GM19023 (cell line): Measurements from ENCODE around the gene RBPJL.

Experiments used
- ATAC-seq: cut with Tn5 transposase; IDR thresholded peaks from one replicate; pipeline ENCODE4 v1.9.1; 2021; ENCODE audit warnings: mild to moderate bottlenecking, moderate library complexity; ENCODE audit not compliant: unreplicated experiment

Gene RBPJL, protein sequence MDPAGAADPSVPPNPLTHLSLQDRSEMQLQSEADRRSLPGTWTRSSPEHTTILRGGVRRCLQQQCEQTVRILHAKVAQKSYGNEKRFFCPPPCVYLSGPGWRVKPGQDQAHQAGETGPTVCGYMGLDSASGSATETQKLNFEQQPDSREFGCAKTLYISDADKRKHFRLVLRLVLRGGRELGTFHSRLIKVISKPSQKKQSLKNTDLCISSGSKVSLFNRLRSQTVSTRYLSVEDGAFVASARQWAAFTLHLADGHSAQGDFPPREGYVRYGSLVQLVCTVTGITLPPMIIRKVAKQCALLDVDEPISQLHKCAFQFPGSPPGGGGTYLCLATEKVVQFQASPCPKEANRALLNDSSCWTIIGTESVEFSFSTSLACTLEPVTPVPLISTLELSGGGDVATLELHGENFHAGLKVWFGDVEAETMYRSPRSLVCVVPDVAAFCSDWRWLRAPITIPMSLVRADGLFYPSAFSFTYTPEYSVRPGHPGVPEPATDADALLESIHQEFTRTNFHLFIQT

DNA sequence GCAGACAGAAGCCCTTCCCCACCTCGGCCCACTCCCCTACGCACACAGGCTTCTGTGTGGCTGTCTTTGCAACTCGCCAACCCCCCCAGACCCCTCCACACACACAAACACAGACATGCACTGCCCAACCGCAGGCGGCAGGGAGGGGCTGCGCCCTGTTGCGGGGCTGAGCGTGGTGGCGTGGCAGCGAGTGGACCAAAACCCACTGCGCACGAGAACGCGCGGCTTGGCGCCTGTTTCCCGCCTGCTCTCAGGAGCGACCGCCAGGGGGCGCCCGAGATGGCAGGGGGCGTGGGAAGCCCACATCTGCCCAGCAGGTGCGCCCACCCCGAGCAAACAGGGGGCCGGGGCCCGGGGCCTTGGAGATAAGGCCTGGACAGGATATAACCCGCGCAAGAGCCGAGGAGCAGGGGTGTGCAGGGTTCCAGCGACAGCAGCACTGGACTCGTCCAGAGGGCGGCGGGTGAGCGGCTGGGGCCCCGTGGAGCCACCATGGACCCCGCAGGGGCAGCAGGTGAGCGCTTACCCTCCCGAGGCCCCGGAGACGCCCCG, at the start of gene RBPJL:
TSS of gene RBPJL (plus strand) at position 410 of the 552 bp plus-strand sequence. CDS start at position 493, 83 bp downstream.
- ATAC-seq: no peak

DNA sequence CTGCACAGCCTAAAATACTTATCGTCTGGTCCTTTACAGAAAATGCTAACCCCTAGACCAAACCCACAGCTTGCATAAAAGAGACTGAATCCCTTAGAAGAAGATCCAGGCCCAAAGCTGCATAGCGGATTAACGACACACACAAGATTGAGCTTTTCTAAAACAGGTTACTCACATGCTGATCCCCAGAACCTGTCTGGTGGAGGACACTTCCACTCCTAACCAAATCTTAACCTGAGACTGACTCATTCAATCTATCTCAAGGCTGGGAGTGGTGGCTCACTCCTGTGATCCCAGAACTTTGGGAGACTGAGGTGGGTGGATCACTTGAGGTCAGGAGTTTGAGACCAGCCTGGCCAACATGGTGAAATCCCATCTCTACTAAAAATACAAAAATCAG, 49.5 kb upstream of the RBPJL start:
- ATAC-seq: no peak

DNA sequence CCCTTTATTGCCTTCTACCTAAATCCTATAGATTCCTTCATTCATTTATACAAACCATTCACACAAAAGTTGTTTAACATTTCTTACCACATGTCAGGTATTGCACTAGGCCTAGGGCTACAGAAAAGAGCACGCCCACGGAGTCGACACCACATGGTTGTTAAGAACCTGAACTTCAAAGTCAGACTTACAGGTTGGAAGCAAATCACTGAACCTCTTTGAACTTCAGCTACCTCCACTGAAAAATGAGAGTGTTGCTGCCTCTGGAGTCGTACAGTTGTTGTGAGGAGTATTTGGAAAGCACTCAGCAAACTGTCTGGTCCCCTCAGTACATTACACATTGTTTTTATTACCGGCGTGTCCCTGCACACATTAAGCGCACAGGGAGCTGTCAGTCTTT, 48.9 kb upstream of the RBPJL start:
- ATAC-seq: no peak

DNA sequence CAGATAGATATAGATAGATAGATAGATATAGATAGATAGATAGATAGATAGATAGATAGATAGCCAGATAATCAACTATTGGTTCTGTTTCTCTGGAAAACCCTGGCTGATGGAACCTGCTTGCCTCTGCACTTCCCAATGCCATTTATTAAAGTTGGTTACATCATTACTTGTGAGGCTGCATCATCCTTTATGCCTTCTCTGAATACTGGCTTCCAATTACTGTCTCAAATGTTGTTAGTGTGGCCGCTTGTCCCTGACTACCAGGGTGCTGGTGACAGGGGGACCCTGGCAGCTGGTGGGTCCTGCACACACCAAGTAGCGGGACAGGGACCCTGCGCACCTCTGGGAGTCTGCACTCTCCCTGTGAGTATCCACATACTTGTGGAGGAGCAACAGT, 48.4 kb upstream of the RBPJL start:
- ATAC-seq: no peak

DNA sequence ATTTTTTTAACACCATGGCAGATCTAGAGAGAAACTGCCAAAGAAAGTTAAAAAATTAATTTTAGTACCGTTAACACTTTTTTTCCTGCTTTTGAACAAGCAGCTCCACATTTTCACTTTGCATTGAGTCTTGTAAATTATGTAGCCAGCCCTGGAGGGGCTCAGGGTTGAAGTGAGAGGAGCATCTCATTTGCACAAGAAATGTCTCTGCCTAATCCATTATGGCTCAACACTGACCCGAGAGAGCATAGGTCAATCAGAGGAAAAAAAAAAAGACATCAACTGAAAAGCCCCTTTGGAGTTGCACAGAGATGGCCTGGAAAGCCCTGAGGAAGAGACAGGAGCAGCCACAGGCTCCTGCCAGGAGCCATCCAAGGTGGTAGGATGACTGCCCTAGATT, 48.0 kb upstream of the RBPJL start:
- ATAC-seq: no peak

DNA sequence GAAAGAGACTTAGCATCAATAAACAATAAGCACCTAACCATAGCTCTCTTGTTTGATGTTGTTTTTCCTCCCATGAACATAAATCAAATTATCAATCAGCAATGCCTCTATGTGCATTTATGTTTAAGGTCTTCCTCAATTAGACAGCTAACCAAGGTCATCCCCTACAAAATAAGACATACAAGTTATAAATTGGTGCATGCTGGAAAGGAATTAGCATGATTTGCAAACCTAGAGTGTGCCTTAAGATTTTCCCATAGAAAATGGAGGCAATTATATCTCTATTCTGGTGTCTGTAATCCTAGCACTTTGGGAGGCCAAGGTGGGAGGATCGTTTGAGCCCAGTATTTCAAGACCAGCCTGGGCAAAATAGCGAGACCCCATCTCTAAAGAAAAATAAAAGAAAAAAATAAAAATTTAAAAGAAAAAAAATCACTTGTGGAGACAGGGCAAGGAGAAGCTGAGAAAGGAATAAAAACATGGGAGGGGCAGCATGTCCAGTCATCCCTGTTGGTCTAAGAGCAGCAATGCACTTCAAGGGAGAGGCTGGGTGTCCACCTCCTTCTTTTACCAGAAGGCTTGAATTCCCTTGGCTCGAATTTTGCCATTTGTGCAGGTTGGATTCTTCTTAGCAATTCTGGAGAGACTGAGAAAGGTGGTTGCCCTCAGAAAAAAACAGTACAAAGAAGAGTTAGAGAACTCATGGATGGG, 42.9 kb upstream of the RBPJL start:
- no peak for ATAC-seq

DNA sequence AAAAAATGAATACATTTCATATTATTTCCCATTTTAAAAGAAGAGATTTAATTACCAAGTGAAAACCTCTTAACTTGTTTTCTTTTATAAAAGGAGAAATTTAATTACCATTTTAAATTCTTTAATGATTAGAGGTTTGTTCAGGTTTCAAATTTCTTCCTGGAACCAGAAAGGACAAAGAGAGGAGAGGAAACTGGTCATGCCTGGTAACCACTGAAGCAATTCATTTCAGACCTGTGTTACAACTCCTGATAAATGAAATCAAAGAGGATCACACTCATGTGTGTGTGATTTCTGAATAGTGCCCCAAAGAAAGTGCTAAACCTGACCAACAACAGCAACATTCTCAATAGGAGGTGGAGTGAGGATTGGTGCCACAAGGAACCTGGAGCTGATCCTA, 39.7 kb upstream of the RBPJL start:
- ATAC-seq: no peak

DNA sequence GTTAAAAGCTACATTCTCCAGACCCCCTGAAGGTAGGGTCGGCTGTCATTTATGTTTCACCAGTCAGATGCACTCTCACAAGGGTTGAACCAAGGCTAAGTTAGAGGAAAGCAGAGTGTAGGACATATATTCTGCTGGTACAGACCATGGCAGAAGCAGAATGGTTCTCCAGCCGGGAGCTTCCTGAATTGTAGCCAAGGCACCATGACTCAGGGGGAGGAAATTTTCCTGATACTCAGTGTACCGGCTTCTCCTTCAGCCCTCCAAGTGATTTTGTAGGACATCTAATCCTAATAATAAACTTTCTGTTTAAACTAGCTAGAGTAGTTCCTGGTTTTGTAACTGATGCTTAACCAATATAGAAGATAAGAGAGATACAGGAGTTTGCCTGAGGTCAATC, 38.1 kb upstream of the RBPJL start:
- ATAC-seq: no peak

DNA sequence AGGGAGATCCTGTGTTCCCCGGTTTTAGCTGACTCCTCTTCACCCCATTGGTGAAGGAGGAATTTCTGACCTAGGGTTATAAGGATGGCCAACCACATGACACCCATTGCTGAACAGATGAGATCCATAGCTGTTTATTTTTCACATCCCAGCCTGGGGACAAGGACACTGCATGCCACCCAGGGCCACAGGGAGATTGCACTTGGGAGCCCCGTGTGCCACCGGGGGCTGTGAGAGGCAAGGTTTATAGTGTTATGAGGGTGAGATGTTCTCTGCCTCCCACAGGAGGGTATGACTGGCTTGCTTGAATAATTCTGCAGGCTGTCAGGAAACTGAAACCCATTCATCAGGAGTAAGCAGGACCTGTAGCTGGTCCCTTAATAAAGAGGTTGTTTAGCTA, 37.6 kb upstream of the RBPJL start:
- ATAC-seq: no peak

DNA sequence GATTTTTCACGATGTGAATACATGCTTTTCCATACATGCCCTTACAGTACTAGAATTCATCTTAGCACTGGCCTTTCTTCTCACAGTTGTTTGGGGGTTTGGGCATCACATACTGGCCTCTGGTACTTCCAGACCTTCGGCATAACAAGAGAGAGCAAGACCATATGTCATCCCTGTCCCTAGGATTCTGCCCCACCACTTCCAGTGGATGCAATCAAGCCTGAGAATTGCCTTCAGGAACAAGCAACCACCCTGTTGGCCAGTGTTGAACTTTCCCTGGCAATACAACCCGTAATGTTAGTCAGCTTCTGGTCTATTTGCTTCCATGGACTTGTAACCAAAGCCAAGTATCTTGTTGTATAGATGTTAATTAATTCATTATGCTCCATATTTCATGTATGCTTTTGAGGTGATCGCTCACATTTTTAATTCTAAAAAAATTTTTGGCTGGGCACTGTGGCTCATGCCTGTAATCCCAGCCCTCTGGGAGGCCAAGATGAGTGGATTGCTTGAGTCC, 36.8 kb upstream of the RBPJL start:
- ATAC-seq: no peak

DNA sequence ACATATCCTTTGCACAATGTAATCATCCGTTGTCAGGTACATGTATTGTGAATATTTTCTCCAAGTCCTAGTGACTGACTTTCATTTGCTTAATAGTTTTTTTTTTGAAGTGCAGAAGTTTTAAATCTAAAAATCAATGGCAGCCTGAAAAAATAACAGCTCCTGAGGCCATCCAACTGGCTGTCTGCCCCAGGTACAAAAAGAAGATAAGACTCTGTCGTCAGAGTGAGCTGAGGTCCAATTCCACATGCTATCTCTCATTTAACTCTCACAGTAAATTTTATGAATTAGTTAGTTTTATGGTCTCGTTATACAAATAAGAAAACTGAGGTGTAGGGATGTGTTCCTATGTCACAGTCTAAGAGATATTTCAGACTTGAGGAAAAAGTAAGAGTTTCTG, 31.3 kb upstream of the RBPJL start:
- no peak for ATAC-seq

DNA sequence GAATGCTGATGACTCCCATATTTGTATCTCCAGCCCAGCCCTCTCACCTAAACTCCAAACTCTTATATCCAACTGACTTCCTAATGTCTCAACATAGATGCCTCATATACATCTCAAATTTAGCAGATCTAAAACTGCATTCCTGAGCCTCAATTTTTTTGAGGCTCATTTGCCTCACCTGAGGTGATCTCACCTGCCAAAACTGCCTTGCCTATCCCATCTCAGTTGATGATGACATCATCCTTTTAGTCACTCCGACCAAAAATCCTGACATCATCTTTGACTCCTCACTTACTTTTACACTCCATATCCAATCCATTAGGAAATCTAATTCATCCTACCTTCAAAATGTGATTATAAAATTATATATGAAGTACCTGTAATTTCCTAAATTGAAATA, 26.6 kb upstream of the RBPJL start:
- no peak for ATAC-seq

DNA sequence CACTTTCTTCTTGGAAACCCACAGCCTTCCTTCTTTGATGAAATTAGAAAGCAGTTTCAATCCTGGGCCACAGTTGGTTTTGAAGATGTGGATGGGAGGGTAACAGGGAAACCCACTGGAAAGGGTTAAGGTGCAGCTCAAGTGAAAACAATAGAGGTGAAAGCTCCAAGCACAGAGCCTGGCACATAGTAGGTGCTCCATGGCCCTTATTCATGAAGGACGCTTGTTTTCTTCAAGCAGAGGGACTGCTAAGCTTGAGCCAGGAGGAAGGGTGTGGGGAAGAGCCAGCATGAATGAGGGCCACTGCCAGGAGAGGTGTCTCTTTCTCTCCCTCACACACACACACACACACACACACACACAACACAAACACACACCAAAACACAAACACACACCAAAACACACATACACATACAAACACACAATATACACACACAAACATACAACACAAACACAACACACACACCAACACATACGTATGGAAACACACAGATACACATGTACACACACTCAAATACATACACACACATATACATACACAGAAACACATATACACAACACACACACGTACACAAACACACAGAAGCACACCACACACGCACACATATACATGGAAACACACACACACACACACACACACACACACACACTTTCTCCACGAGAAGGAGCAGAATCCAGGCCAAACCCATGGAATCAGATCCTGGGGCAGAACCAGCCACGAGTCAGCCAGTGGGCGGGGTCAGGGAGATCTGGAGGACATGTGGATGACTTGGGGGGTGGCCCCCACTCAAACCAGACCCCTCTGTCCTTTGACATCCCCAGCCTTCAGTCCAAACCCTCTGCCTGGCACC, 23.7 kb upstream of the RBPJL start:
- ATAC-seq: no peak

DNA sequence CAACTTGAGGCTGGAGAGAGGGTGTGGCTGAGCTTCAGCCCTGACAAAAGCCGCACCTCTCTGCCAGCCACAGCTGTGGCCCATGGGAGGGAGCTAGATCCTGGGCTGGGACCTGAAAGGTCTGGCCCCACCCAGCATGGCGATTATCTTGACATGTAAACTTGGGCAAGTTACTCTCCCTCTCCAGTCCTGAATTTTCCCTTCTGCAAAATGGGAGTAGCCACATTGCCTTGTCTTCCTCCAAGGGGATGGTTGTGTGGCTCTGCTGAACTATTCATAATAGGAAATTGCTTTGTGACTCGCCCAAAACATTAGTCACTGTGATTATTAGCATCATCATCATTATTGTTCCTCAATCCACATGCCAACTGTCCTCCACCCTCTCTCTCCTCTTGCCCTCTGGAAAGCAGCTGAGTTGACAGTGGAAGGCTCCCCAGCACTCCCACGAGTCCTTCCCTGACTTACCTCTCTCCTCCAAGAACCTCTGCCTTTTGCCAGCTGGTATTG, 23.0 kb upstream of the RBPJL start:
- ATAC-seq: no peak

DNA sequence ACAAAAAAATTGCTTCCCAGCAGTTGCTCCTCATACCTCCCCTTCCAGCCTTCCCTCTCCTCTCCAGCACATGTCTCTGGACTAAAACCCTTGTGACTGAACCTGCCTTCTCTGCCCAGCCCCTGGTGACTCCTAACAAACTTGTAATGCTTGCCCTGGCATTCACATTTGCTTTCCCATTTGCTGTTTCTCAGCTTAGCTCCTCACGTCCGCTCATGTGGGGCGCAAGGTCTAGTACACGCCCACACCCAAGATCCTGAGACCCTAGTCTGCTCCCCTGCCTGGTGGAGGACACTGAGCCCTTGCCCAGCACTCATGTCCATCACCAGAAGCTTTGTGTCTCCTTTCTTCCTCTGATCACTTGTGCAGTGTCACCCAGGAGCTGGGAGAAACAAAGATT, 18.3 kb upstream of the RBPJL start:
- ATAC-seq: no peak

DNA sequence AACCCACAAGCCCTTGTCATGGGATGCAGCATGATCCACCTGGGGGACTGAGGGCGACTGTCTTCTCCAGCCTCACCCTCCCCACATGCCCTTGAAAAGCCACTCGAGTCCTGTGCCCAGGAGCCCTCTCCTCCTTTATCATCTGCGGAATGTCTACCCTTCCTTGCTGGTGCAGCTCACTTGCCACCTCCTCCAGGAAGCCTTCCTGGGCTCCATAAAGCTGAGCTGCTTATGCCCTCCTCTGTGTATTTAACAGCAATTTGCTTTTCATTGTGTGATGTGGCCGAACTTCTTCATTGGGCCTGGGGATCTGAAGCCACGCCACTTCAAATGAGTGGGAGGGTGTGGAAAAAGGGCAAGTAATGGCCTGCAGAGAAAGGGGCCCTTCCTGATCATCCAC, 17.8 kb upstream of the RBPJL start:
- no peak for ATAC-seq

DNA sequence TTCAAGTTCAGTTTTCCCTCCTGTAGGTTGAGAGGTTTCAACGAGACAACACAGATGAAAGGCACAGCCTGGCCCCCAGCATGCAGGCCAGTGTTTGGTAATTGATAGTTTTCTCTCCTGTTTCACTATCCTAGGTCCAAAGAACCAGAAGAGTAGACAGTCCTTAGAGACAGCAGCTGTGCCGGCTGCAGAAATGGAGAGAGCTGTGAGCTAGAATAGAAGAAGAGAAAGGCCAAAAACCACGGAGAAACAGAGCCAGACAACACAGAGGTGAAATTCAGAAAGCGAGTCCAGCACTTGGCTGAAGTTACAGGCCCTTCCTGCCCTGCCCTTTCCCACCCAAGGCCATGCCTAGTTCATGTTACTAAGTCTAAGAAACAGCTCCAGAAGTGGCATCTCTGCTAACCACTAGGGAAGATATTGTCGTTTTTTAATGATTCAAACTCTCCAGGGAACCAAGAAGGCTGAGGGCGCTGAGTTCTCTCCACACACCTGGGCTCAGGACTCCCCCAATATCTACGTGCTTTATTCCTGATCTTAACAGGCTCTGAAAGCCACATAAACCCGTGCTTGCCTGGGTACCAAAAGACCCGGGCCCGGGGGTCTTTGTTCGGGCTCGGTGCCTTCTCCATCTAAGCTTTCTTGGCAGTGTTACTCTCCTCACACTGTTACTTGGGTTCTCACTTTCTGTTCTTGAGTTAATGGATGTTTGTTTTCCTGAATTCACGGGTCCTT, 16.5 kb upstream of the RBPJL start:
- ATAC-seq: no peak

DNA sequence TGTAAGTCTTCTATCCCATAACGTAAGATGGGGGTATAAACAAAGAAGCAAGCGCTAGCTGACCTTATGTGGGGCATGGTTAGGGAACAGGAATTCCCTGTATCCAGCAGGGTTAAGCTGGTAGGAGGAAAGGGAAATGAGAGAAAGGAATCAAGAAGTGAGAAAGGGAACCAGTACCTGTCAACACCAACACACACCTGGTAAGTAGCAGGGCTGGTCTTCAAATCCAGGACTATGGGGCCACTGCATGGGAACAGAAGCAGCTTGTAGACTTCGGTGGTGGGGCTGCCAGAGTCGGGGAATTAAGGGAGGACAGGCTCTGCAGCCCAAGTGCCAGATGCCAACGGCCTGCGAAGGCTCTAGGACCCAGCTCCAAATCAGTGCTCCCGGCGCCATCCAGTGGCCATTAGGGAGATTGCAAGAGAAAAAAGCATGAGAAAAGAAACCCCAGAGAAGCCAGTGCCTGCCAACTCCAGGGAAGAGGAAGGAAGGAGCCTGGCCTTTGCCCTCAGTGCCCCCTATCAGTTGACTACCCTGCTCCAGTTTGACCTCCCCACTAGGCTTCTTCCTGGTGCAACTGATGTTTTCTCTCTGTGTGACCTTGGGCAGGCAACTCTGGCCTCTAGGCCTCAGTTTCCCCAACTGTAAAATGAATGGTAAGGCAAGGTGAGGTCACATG, 15.8 kb upstream of the RBPJL start:
- ATAC-seq: no peak

DNA sequence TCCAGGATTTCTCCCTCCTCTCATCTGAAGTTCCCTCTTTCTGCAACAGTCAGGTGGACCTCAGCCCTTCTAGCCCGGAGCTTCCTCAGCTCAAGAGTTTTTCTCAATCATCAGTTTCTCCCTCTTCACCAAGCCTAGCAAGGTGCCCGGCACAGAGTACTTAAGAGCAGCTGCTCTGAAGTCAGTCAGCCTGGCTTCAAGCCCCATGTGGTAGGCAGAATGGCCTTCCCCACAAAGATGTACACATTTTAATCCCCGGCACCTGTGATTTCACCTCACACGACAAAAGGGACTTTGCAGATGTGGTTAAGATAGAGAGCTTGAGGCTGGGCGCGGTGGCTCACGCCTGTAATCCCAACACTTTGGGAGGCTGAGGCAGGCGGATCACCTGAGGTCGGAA, 15.1 kb upstream of the RBPJL start:
- ATAC-seq: no peak
